Fibroblast of skin of right quadriceps (primary cell): ENCODE measurements around the gene POLR3B.
"Not testable (repeated sequence)": the region's sequence is repeated elsewhere in the genome, so short reads cannot be mapped to it uniquely, and the experiment has no call there.

Experiments used
- DNase-seq: peaks from one replicate; pipeline ENCODE4 v3.0.0-alpha.2; 2013

POLR3B gene

DNA sequence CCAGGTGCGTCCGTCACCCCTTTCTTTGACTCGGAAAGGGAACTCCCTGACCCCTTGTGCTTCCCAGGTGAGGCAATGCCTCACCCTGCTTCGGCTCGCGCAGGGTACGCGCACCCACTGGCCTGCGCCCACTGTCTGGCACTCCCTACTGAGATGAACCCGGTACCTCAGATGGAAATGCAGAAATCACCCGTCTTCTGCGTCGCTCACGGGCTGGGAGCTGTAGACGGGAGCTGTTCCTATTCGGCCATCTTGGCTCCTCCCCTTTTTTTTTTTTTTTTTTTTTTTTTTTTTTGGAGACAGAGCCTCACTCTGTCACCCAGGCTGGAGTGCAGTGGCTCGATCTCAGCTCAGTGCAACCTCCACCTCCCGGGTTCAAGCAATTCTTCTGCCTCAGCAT is 120.1 kb downstream of the POLR3B start:
- not testable (repeated sequence) for DNase-seq

DNA sequence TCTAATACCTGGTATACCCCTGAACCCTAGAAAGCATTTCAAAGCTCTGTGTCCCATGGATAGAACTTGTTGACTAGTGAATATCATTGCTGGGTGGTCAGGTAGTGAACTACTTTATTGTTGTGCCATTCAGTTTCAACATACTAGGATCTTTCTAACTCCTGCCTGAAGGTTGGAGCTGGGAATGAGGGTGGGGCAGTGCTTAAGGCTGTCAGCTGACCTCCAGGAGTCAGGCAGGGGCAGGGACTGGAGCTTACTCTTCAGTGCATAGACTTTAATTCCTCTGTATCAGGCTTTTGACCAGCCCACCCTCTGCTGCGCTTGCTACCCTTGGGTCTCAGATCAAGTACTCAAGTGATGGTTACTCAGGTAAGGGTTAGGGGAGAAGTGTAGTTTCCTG is 122.7 kb downstream of the POLR3B start:
- no peak for DNase-seq

DNA sequence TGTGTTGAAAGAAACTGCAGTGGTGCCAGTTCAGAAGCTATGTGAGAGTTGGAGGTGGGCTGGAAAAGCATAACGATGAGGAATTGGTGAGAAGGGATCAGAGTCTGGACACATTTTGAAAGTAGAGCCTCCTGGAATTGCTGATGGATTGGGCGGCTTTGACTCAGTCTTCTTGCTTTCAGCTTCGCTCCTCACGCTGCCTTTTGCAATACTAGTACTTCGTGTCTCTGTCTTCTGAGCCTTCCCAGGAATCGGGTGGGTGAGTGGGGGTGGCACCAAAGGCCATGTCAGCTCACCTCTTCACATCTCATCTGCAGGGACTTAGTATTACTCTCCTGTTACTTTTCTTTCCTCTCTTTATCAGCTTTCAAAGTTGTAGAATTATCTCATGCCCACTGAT is 123.7 kb downstream of the POLR3B start:
- no peak for DNase-seq

DNA sequence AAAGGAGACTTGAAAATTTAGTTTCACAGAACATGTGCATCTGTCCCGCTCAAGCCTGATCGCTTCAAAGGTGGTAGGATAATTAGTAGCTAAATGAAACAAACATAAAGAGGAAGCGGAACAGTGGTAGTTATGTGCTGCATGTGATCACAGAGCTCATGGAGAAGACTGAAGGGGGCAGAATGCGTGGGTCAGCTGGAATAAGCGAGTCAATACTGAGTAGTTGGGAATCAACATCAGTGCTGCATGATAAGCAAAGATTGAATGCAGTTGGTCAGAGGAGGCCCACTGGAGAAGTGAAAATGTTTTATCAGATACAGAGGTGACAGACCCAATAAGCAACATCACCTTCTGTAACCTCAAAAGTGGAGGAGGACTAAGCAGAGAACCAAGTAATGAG is 130.1 kb downstream of the POLR3B start:
- DNase-seq: no peak

DNA sequence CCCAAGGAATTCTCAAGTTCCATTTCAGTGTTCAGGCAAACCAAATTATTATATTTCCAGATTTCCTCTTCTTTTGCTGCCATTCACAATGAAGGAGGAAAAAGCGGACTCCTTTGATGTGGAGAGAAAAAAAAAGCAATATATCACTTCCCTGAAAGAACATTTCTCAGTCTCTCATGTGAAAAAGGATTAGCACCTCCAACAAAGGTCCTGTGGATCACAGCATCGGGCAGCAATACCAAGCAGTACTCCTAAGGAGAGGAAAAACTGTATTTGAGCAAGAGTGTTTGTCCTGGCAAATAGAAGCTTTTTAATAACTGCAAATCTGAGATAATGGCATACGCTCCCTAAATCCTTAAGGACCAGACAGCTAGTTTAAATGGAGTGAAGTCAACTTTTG is 131.3 kb downstream of the POLR3B start:
- DNase-seq: no peak

DNA sequence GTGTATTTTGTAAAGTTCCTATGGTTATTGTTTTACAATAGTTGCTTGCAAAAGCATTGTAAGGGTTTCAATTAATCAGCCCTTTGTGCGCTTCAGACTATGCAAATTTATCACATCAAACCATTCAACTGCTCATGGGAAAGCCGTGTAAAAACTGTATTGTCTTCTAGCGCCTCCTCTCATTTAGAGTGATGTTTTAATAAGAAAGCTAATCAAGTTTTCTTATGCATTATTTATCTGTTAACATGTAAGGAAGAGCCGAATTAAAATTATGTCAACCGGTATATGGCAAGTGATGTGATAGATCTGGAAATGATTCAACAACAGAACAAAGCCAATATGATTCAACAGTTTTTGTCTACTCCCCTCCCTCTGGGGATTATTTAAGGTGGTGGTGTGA is 132.7 kb downstream of the POLR3B start:
- DNase-seq: no peak

DNA sequence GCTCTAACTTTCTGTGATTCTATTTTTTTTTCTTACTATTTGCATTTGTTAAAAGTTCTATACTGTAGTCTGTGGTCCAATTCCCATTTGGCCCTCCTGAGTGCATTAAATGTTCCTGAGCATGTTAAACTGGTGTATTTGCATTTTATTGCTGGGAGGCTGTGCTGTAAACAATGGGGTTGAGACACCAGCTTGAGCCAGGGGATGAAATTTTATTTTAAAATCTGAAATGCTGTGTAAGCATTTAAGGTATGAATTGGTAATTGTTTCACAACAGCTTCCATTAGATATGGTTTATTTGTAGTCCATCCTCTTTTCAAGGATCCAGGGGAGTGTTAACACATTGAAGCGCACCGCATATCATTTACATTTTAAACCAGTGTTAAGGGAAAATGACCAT is 135.3 kb downstream of the POLR3B start:
- DNase-seq: no peak

DNA sequence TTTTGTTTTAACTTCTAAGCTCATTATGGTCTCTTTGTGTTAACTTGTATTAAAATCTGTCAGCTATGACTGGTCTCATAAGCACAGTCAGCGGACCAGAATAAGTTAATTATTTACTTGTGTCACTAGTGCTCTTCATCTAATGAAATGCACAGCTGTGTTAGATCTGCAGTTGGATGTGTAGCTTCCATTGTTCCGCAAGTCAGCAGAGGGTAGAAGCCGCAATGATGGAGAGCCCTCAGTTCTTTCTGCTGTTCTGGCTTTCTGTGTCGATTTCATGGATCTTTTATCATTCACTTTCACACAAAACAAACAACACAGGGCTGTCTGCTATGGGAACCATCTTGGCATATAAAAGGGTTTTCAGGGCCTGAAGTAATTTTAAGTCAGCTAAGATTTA is 136.0 kb downstream of the POLR3B start:
- no peak for DNase-seq

DNA sequence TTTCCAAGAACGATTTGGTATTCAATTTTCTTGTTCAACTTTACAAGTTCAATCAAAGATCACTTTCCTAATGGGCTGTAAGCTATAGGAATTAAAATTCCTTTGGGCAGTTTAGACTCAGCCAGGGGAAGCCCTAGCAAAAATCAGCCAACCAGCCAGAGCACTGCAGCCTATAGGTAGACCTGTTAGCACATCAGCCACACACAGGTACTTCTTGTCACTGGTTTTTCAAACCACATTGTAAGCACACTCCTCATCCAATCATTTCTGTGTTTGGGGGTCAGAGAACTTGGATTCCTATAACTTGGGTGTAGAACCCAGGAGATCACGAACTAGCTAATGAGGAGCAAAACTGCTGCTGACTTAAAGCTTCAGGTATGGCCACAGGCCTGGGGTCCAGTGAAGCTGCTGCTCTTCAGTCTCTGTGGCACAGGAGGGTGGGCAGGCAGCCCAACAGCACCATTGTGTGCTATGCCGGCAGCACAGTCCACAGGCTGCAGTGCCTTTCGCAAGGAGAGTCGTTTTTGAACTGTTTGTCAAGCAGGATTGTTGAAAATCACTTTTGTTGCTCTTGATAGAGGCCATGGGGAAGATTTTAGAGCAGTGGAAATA is 137.9 kb downstream of the POLR3B start:
- no peak for DNase-seq

DNA sequence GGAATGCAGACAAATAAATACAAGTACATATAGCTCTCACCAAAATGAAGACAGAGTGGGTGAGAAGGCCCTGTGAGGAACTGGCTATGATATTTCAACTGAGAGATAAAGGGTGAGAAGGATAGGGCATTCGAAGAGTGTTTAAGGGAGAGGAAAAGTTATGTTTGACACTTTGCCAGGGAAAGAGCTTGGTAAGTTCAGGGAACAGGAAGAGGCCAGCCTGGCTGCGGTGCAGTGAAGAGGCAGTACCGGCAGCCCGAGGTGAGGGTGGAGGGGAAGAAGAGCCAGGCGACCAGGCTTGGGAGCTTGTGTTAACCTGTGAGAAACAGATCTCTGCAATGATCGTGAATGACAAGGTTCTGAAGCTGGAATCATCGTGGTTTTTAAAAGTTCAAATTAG is 140.5 kb downstream of the POLR3B start:
- DNase-seq: no peak

DNA sequence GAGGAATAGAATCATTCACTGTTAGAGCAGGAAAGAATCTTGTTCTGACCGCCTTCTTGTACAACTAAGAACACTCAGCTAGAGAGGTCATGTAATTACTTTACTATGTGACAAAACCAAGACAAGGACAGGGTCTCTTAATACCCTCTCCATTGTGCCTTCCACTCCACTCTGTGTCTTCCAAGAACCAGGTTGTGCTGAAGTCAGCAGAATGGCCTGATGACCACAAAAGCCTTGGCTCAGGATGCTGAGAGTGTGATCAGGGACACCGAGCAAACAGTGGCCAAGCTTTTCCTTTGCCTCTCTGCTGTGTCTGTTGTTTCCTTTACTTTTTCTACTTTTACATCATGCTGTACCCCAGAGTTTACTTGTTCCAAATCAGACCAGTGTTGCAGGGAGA is 142.1 kb downstream of the POLR3B start:
- no peak for DNase-seq

DNA sequence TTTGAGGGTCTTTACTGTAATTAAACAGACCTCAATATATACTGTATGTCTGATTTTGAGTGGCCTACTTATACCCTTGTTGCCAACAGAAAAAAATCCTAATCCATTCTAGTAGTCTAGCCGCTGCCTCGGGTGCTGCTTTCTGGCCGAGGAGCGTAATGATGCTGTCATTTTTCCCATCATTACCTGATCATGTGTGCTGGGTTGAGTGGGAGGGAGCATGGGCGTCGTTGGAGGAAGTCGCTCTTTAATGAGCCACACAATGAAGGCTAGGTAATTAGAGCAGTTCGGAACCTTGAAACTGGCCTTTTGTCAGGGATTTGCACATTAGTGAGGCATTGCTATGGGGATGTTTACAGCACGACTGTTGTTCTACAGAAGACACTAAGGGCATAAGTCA is 149.1 kb downstream of the POLR3B start:
- DNase-seq: no peak

DNA sequence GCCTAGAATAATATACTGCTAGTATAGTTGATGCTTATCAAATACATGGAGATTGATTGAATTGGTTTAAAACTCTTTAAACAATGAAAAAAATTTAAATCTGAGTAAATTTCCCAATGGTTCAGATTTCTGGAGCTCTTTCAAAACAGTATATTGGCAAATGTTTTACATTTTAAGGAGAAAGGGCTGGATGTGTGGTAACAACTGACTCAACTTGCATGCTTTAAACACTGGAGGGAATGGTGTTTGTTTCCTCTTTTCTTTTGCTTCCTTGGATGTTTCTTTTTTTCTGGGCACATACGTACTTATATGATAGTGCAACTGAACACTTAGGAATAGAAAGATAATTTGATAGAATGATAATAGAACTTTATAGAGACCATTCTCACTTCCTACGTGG is 151.4 kb downstream of the POLR3B start:
- no peak for DNase-seq

DNA sequence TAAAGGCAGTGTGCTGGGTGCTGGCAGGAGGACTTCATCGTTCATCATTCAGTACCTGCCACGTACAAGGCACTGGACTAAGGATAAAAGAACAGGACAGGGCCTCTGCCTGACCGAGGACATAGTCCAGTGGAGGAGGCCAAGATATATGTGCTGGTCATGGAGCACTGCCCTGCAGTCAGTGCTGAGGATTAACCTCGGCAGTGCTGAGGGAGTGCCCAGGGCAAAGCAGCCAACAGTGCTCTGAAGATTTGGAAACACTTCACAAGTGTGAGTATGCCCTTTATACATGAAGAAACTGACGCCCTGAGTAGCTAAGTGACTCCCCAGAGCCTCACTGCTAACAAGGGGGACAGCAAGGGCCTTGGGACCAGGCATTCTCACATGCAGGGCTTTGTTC is 153.8 kb downstream of the POLR3B start:
- no peak for DNase-seq

DNA sequence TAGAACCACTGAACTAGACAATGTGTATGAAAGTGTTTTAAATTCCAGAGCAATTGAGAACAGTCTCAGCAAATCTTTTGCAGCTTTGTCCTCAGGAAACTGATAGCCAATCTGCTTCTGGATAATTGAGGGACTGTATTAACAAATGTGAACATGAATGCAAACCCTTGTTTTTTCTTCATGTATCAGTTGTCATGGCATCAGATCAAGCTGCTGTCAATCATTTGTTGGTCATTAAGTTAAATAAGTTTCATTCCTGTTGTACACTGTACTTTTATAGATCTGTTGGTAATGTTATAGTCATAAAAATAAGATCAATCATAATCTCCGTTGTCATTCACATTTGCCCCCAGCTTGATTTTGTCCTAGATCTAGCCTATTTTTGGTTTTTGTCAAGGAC is 159.8 kb downstream of the POLR3B start:
- DNase-seq: no peak

DNA sequence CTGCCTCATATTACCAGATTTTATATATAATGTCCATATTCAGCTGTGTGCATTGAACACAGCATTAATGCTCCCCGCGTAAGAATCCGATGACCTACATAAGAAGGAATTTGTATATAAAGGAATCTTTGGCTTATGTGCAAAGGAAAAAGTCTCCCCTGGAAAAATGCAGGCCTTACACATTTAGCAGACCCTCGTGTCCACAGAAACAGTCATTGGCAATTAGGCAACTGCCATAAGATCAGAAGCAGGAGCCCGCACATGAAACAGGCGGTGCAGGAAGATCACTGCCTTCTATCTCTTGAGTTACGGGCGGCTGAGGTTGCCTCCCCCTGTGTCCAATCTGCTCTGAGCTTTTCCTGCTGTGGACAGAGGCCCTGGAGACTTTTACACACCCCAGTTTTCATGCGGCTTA is 162.1 kb downstream of the POLR3B start:
- DNase-seq: peak; percentile 84

DNA sequence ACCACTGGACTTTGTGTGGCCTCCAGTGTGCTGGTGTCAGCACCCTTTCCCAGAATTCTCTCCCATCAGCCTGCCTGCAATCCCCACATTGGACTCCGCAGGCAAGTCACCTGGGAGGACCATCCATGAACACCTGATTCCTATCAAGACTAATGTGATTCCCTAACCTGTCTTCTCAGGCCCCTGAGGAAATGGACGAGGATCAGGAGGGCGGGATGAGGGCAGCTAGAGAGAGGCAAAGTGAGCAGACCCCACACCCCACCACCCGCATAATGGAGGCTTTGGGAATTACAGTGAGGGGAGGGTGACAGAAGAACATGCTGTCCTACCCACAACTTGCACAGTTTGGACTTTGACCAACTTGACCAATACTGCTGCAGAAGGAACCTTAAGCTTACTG is 164.4 kb downstream of the POLR3B start:
- no peak for DNase-seq

DNA sequence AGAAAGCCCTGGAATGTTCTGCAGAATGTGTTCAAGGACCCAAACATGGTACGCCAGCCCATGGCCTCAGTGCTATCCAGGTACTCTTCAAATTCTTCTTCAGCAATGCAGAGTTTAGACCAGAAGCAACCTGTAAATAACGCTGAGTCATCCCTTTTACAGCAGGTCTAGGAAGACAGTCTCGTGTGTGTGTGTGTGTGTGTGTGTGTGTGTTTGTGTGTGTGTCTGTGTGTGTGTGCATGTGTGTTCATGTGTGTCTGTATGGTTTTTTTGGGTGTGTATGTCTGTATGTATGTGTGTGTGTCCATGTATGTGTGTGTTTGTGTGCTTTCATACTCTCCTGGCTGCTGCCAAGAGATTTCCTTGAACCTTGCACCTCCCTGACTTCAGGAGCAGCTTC is 165.2 kb downstream of the POLR3B start:
- no peak for DNase-seq

DNA sequence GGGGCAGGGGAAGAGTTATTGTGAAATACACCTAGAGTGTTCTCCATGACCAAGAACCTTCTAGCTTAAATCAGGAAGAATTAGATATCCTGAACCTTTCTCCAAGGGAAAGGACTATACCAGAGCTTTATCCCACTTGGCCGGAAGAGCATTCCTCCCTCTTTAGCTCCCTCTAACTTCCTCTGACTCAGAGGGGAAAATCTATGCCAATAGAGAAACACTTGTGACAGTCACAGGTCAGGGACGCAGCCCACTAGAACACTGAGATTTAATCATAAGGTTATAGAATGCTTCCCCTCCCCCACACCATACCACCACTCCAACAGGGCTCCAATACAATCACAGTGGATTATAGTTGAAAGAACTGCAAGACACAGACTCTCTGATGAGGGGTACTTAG is 169.8 kb downstream of the POLR3B start:
- DNase-seq: peak; percentile 20

DNA sequence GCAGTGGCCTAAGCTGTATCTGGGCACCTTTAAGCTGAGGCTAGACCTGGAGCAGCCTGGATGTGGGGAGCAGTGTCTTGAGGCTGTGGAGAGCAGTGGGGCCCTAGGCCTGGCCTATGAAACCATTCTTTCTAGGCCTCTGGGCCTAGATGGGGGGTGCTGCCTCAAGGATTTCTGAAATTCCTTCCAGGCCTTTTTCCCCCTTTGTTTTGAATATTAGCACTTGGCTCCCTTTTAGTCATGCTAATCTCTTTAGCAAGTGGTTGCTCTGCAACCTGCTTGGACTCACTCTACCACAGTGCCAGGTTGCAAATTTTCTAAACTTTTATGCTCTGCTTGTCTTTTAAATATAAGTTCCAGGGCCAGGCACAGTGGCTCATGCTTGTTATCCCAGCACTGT is 183.7 kb downstream of the POLR3B start:
- no peak for DNase-seq

DNA sequence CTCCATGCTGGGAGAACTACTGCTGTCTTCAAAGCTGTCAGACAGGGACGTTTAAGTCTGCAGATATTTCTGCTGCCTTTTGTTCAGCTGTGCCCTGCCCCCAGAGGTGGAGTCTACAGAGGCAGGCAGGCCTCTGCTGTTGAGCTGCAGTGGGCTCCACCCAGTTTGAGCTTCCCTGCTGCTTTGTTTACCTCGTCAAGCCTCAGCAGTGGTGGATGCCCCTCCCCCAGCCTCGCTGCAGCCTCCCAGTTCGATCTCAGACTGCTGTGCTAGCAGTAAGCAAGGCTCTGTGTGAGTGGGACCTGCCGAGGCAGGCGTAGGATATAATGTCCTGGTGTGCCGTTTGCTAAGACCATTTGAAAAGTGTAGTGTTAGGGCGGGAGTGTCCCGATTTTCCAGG is 193.9 kb downstream of the POLR3B start:
- DNase-seq: no peak

DNA sequence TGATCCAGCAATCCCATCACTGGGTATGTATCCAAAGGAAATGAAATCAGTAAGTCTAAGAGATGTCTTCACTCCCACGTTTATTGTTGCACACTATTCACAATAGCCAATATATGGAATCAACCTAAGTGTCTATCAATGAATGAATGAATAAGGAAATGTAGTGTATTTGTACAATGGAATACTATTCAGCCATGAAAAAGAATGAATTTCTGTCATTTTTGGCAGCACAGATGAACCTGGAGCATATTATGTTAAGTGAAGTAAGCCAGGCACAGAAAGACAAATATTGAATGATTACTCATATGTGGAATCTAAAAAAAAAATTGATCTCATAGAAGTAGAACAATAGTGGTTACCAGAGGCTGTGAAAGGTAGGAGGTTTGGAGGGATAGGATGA is 194.7 kb downstream of the POLR3B start:
- no peak for DNase-seq
